Thyroid gland (tissue), 4 donors: ENCODE results near the gene OVCA2.

Experiments
- POLR2A ChIP-seq, 2 donors: fragments of 450-650 bp; IDR thresholded peaks; one replicate each; pipeline ENCODE4 v1.6.1; 2017; ENCODE audit warnings: antibody characterized with exemption in 2 of 2, mild to moderate bottlenecking in 2 of 2, moderate library complexity in 1 of 2
- TF ChIP-seq, protein P1 (sequence below), 6 experiments: fragments of 200-600 bp in 3 of 6; fragments of 450-650 bp in 3 of 6; sonication (generic) in 3 of 6; IDR thresholded peaks; one replicate each; pipeline ENCODE4 v1.5.1; 2016 to 2019; ENCODE audit warnings: antibody characterized with exemption in 6 of 6, mild to moderate bottlenecking in 2 of 6, inconsistent platforms in 1 of 6, moderate library complexity in 1 of 6

DNA sequence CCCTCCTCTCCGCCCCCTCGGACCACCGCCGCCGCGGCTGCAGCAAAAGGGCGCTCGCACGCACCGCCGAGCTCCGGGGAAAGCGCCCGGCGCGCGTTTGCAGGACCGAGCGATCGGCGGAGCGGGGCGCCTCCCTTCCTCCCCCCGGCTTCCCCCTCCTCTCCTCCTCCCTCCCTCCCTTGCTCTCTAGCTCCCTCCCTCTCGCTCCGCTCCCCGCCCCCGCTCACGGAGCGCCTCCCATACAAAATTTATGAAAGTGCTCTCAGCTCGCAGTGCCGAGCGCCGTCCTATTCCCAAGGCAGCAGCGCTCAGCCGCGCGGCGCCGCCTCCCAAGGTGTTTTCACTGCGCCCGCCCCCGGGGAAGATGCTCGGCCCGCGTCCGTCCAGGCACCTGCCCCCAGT, 16.6 kb upstream of the OVCA2 start, which contains the start of gene RTN4RL1:
- TF ChIP-seq, protein P1, sequence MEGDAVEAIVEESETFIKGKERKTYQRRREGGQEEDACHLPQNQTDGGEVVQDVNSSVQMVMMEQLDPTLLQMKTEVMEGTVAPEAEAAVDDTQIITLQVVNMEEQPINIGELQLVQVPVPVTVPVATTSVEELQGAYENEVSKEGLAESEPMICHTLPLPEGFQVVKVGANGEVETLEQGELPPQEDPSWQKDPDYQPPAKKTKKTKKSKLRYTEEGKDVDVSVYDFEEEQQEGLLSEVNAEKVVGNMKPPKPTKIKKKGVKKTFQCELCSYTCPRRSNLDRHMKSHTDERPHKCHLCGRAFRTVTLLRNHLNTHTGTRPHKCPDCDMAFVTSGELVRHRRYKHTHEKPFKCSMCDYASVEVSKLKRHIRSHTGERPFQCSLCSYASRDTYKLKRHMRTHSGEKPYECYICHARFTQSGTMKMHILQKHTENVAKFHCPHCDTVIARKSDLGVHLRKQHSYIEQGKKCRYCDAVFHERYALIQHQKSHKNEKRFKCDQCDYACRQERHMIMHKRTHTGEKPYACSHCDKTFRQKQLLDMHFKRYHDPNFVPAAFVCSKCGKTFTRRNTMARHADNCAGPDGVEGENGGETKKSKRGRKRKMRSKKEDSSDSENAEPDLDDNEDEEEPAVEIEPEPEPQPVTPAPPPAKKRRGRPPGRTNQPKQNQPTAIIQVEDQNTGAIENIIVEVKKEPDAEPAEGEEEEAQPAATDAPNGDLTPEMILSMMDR (IDR thresholded peaks at IDR 0.05): no peak
- no peak for TF ChIP-seq POLR2A (IDR thresholded peaks at IDR 0.05)
